Keratinocyte (primary cell): ENCODE measurements around the gene NCKIPSD.

Experiments used
- EZH2 ChIP-seq: IDR thresholded peaks from one replicate; pipeline ENCODE4 v1.6.1; 2012; ENCODE audit warnings: inconsistent platforms, mild to moderate bottlenecking, low read length, moderate library complexity
- TF ChIP-seq, protein P1 (sequence below), 3 experiments: IDR thresholded peaks in 1 of 3; conservative IDR thresholded peaks in 1 of 3; optimal IDR thresholded peaks in 1 of 3; 2 replicates in 2 of 3; 3 replicates in 1 of 3; pipeline versions ENCODE3 to v1.5.1; 2011; ENCODE audit warnings: low read length in 3 of 3, mild to moderate bottlenecking in 3 of 3, moderate library complexity in 2 of 3, control low read depth in 1 of 3, inconsistent platforms in 1 of 3; ENCODE audit not compliant: insufficient read depth in 2 of 3; ENCODE audit errors: extremely low read depth in 1 of 3

DNA sequence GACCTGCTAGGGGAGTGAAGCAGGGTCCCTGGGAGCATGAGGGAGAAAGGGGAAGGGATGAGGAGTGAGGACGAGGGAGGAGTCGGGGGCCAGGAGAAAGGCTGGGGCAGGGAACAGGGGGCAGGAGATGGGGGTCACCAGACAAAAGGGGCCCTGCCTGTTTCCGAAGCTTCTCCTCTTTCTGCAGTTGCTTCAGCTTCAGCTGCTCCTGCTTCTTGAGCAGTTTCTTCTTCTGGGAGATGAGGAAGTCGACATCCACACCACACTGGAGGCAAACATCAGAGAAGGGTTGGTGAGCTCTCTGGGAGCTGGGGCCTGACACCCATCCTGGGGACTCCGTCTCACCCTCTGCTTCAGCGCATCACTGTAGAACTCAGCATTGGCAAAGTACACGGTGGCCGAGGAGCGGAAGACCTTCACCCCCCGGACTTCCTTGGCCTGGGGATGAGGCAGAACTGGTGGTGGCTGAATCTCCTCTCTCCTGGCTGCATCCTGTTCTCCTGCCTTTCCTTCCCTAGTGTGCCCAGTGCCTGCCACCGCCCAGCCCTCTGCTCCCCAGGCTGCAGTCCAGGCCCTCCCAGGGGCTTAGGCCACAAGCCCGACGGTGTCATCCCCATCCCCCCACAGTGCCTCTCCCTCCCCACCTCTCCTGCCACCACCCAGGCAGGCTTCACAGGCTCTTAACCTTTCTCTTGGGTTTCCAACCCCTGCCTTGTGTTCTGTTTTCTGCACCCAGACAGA is 57.3 kb downstream of the NCKIPSD start:
- TF ChIP-seq, protein P1, sequence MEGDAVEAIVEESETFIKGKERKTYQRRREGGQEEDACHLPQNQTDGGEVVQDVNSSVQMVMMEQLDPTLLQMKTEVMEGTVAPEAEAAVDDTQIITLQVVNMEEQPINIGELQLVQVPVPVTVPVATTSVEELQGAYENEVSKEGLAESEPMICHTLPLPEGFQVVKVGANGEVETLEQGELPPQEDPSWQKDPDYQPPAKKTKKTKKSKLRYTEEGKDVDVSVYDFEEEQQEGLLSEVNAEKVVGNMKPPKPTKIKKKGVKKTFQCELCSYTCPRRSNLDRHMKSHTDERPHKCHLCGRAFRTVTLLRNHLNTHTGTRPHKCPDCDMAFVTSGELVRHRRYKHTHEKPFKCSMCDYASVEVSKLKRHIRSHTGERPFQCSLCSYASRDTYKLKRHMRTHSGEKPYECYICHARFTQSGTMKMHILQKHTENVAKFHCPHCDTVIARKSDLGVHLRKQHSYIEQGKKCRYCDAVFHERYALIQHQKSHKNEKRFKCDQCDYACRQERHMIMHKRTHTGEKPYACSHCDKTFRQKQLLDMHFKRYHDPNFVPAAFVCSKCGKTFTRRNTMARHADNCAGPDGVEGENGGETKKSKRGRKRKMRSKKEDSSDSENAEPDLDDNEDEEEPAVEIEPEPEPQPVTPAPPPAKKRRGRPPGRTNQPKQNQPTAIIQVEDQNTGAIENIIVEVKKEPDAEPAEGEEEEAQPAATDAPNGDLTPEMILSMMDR (optimal IDR thresholded peaks at IDR 0.05 in 1 of 3, IDR thresholded peaks at IDR 0.05 in 1 of 3, conservative IDR thresholded peaks at IDR 0.05 in 1 of 3; ENCODE audit: extremely low read depth in 1 of 3, insufficient read depth in 2 of 3, low read length in 3 of 3): no peak
- no peak for TF ChIP-seq EZH2
